Left forelimb (tissue), 1 donor: ENCODE measurements around the gene CWF19L2.
"Not testable (repeated sequence)": the region's sequence is repeated elsewhere in the genome, so short reads cannot be mapped to it uniquely, and the experiment has no call there.

ENCODE experiments used
- DNase-seq: peaks from one replicate; pipeline ENCODE4 v3.0.0-alpha.2; 2018; ENCODE audit warnings: low spot score

CWF19L2 gene

DNA sequence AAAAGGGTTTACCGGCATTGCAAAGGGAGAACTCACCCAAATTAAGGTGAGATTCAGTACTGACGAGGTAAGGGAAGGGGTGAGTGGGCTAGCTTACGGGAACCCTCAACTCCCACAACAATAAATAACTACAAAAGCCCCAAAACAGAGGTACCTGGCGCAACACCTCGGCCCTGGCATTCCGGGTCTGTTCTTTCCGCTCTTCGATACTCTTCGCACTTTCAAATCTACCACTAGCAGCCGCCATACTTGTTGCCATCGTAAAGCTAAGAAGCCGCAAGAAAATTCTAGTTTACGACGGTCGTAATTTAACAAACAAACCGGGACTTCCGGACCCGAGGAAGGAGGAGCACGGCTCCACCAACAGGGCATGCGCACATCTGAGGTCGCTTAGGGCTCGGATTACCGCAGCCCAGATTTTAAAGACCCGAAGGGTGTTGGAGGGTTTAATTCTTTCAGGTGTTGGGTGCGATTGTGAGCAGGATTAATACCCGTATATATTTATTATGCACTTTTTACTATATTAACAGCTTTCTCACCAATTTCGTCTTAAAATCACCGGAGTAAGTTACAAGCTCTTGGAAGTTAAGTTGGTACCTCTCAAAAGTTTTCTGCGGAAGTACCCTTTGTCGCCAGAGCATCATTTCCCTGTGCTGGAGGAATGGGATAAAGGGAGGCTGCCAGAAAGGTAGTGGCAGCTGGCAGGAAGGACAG, at the start of gene CWF19L2:
Gene CWF19L2, minus strand, starts transcription at position 268 of the 714 bp plus-strand sequence. Its CDS starts 9 bp downstream, at position 259.
- DNase-seq, result peak; percentile 84

DNA sequence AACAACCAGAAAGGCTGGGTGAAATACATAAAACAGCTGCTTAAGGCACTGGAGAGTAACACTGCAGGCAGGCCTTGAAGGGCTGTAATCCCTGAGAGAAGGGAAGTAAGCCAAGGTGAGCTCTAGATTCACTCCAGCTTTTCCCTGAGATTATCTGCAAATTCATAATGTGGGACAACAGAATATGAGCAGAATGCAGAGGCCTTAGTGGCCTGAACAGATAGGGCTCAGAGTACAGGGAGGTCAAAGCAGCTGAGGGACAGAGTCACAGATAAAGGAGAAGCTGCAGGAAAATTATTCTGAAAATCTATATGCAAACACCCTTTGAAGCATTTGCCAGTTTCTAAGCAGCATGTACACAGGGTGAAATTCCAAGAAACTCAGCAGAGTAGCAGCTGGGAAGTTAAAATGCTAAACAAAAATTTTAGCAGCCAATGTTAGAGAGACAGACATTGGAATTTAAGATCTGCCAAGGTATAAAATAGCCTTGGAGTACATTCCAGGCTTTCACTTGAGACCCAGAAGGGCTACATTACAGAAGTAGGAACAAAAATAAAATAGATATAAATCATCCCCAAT, 48.1 kb upstream of the CWF19L2 start:
- no peak for DNase-seq

DNA sequence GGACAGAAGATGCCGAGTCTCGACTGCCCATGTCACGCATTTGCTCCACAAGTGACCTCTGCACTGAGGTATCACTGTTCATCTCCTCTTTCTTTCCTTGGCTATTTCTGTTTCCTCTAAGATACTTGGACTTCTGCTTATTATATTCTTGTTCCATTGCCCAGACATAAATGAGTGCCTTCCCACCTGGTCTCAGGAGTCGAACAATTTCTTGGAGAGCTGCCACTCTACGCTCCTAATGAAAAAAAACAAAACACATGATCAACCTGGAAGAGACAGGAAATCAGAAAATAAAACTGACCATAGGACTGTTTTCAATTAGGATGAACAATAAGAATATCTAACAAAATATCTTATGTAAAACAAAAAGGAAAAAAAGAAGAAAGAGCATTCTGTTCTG, 47.4 kb upstream of the CWF19L2 start:
- no peak for DNase-seq

DNA sequence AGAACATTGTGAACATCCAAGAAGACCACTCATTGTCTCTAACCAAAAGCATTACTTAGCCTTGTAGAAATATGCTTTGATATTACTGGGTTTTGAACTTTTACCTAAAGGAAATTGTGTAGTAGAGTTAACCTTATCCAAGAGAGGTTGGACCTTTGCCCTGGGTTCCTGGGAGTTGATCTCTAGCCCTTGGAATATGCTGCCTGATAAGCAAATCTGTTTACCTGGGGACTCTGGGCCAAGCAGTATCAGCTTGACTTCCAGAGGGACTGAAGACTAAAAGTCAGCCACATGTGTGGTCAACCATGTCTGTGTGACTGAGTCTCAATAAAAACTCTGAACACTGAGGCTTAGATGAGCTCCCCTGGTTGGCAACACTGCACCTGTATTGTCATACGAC, 44.1 kb upstream of the CWF19L2 start:
- no peak for DNase-seq

DNA sequence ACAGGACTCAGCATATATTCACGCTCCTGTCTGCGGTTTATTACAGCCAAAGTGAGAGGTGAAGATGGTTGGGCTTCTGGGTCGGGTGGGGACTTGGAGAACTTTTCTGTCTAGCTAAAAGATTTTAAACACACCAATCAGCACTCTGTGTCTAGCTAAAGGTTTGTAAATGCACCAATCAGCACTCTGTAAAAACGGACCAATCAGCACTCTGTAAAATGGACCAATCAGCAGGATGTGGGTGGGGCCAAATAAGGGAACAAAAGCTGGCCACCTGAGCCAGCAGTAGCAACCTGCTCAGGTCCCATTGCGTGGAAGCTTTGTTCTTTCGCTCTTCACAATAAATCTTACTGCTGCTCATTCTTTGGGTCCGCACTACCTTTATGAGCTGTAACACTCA, 39.7 kb upstream of the CWF19L2 start:
- DNase-seq, result not testable (repeated sequence)

DNA sequence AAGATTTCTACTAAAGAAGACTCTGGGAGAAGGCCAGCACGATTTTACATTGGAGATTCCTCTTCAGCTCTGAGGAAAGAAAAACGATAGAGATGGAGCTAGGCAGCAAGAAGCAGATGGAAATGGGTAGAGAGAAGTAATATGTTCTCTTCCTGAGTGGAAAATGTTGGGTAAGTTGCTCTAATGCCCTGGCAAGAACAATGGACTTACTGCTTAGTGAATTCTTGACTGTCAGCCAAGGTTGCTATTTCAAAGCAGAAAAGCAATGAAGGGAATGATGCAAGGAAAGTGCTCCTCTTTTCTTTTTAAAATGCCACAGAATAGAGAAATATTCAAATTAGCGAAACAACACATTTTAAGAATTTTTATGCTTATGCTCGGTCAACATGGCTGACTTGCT, 38.4 kb upstream of the CWF19L2 start:
- no peak for DNase-seq

DNA sequence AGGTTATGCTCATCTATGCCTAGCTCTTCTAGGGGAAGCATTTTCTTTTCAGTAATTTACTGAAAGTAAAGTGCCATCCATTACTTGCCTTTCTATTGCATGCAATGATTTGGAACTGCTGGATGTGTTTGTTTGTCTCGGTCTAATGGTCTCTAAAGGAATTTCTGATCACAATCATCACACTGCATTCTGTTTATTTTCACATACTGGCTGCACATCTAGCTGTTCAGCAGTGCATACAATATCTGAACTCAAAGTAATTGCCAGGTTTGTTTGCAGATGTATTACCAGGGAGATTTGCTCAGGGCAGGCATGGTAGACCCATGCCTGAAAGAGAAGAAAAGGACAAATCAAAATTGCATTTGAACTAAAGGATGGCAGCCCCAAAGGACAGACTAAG, 36.4 kb upstream of the CWF19L2 start:
- DNase-seq, result no peak

DNA sequence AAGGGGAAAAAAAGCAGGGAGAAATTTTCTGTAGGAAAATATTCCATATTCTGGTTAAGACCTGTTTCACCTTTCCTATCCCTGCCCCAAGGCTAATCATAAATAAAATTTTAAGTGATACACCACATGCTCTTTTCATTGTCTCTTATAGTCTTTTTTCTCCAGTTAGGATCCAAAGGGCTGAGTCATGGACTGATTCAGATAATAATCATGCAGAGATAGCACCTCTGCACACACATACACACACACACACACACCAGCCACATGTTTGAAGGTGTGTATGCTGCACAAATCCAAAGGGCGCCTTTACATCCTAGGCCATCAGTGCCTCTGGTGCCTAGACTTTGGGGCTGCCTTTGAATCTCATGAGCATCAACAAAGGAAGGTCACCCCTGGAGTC, 35.5 kb upstream of the CWF19L2 start:
- DNase-seq, result no peak

DNA sequence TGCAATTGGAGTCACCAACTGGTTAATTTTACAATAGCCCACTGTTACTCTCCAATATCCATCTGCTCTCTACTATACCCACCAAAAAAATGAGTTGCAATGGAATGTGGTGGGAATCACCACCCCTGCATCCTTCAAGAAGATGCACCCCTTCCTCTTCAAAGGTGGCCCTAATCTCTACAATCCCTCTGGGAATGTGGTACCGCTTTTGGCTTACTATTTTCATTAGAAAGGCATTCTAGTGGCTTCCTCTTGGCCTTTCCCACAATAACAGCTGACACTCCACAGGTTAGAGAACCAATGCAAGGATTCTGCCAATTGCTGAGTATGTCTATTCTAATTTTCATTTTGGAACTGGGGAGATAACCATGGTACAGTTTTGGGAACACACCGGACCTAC, 33.2 kb upstream of the CWF19L2 start:
- DNase-seq, result no peak

DNA sequence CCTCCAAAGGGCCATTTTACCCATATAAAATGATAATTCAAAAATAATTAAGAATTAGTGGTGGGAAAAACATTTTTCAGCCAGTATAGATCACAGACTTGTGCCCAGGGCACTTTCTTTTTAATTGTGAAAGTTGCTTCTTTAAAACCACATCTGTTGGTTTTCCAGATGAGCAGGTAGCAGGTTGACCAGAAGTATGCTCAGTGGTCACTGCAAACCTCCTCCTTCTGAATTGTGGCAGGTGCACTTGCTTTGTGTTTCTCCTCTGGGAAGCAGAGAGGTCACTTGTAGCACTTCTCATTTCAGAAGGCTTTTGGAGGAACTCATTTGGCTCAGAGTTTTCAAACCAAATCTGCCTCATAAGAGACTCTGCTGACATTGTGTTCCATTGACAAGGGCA, 24.6 kb upstream of the CWF19L2 start:
- no peak for DNase-seq

DNA sequence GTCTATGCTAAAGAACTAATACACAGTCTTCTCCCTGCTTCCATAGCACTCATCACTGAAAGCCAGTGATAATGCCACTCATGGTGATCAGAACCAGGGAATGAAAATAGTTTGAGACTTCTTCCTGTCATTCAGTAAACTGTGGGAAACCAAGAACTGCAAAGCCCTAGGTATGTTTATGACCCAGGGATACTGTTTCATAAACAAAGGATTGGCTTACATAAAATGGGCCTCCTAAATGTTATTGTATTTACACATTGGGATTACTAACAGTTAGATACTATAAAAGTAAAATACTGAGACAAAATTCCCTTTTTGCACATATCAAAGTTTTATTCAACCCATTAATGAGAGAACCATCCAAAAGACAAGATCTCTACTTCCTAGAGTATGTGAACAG, 21.3 kb upstream of the CWF19L2 start:
- no peak for DNase-seq

DNA sequence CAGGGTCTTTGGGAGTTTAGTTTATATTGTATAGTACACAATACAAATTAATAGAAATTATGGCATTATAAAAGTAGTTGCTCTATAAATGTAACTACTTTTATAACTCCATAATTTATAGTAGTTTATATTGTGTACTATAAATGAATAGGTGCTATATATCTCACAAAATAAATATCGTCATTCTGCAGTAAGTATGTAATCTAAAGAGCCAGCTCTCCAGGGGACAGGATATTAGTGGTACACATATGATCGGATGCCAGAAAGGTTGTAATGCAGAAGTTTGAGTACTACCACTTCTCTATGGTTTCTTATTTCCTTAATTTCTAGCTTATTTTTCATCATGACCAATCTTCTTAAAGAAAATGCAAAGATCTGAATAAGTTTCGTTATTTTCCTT, 20.2 kb upstream of the CWF19L2 start:
- no peak for DNase-seq

DNA sequence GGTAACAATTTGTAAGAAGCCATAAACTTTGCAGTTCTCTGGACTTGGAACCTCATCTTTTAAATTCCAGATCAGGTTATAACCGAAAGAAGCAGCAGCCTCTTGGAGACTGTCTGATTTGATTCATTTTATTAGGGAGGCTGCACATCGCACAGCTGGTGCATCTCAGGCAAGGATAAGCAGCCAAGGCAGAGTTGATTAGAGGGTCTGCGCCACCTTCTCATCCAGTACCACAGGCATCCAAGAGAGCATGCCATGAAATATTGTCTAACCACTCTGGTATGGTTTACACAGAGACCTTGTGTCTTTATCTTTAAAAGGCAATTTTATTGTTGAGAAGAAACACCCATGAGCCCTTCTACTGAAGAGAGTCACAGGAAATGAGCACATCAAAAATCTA, 16.2 kb upstream of the CWF19L2 start:
- DNase-seq, result no peak

DNA sequence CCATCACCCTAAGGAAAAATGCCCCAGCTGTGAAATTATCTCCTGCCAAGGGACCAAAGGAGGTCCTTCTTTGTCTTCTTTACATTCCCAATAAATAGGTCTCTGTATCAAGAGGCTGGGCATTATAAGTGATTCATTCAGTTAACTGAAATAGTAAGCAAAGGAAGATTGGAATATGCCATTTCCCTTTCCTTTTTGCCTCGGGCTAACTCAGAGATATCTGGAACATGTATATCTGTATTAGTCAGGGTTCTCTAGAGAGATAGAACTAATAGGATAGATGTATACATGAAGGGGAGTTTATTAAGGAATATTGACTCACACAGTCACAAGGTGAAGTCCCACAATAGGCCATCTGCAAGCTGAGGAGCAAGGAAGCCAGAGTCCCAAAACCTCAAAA, 15.3 kb upstream of the CWF19L2 start:
- no peak for DNase-seq

DNA sequence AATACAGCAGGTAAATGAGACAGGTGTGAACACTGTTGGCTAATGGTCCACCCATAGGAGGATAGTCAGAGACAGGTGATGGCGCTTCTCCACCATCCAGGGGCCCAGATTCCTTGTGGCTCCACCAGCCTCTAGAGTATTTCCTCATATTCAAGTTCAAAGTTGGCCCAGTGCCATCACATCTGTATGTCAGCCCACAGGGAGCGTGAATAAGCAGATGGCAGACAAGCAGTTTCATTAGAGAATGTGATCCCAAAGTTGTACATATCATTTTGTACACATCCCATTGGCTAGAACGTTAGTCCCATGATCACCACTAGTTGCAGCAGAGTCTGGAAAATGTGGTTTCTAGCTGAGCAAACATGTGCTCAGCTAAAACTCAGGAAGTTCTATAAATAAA, 11.0 kb upstream of the CWF19L2 start:
- no peak for DNase-seq

DNA sequence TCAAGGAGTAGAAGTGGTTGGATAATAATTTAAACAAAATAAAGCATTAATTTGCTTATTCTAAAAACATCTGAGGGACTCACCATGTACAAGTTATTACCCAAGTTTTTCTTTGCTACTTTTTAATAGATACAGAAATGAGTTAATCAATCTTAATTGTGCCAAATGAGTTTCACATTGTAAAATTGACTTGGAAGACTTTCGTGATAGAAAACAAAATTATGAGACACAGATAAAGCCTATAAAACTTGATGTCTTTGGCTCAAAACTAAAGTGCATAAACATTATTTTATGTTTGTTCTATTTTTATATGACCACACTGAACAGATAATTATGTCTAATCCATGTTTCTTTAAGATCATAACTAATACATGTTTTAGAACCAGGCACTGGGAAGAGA, 10.1 kb upstream of the CWF19L2 start:
- DNase-seq, result no peak

DNA sequence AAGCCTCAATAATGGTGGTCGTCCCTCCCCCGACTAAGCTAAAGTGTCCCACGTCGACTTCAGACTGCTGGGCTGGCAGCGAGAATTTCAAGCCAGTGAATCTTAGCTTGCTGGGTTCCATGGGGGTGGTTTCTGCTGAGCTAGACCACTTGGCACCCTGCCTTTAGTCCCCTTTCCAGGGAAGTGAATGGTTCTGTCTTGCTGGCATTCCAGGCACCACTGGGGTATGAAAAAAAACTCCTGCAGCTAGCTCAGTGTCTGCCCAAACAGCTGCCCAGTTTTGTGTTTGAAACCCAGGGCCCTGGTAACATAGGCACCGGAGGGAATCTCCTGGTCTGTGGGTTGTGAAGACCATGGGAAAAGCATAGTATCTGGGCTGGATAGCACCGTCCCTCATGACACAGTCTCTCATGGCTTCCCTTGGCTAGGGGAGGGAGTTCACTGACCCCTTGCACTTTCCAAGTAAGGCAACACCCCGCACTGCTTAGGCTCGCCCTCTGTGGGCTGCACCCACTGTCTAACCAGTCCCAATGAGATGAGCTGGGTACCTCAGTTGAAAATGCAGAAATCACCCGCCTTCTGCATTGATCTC, 8.7 kb upstream of the CWF19L2 start:
- not testable (repeated sequence) for DNase-seq

DNA sequence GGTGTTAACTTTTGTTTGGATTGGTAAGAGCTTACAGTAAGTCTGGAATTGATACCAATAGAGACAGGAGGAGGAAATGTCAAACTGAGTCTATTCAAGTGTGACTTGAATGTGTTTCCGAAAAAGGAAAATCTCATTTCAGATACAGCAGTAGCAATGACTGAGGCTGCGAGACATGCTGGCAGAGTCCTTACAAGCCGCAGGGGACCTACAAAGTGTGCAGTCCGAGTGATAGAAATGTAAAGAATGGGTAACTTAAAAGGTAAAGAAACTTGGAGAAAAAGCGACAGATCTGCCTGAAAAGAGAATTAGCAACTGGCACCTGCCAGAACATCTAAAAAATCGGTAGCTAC, 444 bp downstream of the CWF19L2 start:
- DNase-seq, result no peak

DNA sequence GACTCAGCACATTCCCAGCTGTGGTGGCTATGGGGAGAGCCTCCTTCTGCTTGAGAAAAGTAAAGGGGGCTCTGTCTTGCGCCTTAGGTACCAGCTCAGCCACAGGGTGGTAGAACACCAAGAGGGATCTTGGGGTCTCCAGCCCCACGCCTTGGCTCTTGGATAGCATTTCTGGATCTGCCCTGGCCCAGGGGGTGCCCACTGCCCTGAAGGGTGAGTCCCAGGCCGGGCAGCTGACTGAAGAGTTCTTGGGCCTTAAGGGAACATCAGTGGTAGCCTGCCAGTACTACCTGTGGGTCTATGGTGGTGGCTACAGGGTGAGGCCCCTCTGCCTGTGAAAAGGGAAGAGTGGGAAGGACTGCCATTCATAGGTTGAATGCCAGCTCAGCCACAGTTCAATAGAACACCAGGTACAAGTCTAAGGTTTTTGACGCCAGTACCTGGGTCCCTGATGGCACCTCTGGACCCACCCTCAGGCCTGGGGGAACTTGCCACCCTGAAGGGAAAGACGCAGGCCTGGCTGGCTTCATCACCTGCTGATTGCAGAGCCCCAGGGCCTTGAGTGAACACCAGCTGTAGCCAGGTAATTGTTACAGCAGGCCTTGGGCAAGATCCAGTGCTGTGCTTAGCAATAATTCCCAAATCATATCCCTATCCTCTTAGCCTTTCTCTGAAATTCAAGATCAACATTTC, 3.9 kb downstream of the CWF19L2 start:
- DNase-seq, result no peak

DNA sequence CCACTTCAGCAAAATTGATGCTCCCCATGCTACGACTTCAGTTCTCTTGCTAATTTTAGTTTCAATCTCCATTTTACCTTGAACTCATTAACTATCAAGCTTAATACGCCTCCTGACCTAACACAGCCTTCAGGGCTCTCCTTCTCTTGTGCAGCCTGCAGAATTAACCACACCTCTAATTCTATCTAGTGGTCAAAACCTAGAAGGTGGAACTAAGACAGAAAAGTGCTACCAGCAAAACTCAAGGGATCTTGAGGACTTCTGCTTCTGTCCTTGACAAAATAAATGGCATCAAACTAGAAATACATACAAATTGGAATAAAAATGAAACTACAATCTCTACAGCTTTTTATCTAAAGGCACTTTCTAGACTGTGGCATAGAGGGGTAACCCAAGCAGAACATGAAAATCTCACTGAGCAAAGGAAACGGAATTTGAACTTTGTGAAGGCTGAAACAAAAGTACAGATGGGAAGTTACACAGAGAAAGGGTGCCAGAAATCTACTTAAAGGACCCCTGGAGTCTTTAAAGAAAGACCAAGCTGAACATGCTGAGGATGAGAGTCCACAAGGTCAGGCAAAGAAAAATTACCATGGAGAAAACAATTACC, 10.7 kb downstream of the CWF19L2 start:
- DNase-seq, result no peak

DNA sequence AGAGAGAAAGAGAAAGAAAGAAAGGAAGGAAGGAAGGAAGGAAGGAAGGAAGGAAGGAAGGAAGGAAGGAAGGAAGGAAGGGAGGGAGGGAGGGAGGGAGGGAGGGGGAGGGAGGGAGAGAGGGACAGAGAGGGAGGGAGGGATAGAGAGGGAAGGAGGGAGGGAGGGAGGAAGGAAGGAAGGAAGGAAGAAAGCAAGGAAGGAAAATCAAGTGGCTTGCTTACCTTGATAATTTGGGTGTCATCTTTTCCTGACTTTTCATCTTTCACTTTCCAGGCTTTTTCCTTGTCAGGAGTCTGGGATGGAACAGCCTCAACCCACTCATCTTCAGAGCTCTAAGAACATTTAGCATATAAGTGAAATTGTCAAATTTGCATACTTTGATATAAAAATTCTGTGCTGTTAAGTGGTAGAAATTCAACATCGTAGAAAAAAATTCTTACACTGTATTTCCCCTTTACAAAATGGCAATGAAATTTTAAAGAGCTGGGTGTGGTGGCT, 14.9 kb downstream of the CWF19L2 start:
- DNase-seq, result no peak

DNA sequence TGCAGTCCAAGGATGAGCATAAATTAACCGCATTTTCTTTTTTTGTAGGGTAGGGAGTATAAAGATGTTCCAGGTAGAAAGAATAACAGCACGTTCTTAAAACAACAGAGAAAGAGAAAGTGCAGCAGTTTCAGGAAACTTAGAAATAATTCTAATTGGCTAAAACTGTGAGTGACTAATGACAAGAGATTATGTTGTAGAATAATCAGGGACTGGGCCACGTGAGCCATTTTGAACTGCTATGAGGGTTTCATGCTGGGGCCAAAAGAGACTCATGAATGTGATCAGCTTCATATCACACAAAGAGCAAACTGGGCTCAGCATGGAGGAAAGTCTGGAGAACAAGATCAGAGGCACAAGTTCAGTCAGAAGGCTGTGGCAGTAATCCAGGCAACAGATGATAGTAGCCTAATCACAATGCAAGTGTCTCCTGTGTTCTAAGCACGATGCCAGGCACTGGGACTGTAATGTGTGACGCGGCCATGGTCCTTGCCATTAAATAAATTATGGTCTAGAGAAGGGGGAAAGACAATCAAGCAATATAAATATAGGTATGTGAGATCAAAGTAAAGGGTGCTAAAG, 17.9 kb downstream of the CWF19L2 start:
- no peak for DNase-seq
